Chondrocyte (in vitro differentiated cells): ENCODE measurements around the gene TMEM63C. TPM values are rescaled to one million over a fixed set of nuclear protein-coding genes. Genes with fewer than 3 reads are reported as not detected.

ENCODE experiments used
- DNase-seq: peaks from one replicate; pipeline ENCODE4 v3.0.0; 2021; ENCODE audit warnings: mixed read lengths, low spot score
- H3K27ac Mint-ChIP-seq: one replicate; pipeline ENCODE4 v1.8.0; 2021; ENCODE audit warnings: mild to moderate bottlenecking, moderate library complexity, mixed read lengths; ENCODE audit not compliant: unreplicated experiment
- H3K27me3 Mint-ChIP-seq: 2 replicates; pipeline ENCODE4 v1.8.0; 2021; ENCODE audit warnings: low read depth, mixed read lengths
- H3K36me3 Mint-ChIP-seq: 2 replicates; pipeline ENCODE4 v1.8.0; 2021; ENCODE audit warnings: low read depth, mixed read lengths
- H3K4me1 Mint-ChIP-seq: 2 replicates; pipeline ENCODE4 v1.8.0; 2021; ENCODE audit warnings: low read depth, mild to moderate bottlenecking, mixed read lengths
- H3K4me3 Mint-ChIP-seq: one replicate; pipeline ENCODE4 v1.8.0; 2021; ENCODE audit warnings: mild to moderate bottlenecking, moderate library complexity, mixed read lengths; ENCODE audit not compliant: unreplicated experiment
- H3K9me3 Mint-ChIP-seq: 2 replicates; pipeline ENCODE4 v1.8.0; 2021; ENCODE audit warnings: low read depth, mixed read lengths
- total RNA-seq: library from RNA; stranded (reverse); gene quantifications from 3 replicates; pipeline ENCODE4 v1.2.1, GENCODE V29; 2021
- TF ChIP-seq, protein P1 (sequence below): fragments of 200-600 bp; sonication (generic); IDR thresholded peaks from 2 replicates; pipeline ENCODE4 v1.5.0; 2021; ENCODE audit warnings: antibody characterized with exemption, mild to moderate bottlenecking, moderate library complexity

TMEM63C gene
- total RNA-seq, 1 donor from 2014 or later, result 10.3 TPM

DNA sequence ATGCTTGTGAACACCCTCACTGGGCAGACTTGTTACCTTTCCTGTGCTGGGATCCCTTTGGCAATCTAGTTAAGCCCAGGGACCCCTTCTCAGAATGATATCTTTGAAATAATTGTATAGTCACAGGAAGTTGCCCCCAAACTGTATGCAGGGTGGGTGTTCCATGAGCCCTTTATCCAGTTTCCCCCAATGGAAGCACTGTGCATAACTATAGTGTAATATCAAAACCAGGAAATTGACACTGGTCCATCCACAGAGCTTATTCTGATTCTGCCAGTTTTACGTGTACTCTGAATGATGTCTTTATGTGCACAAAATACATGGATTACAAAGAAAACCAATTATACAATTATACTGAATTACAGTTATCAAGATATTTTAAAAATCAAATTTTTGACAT, 65.2 kb downstream of the TMEM63C start:
- Mint-ChIP-seq H3K27me3 (peaks cover 1% of the 10 kb centered on the region), H3K4me1 (no peaks in the 10 kb centered on the region), H3K36me3 (peaks cover 15% of the 10 kb centered on the region), H3K9me3 (no peaks in the 10 kb centered on the region), H3K4me3 (no peak overlapping the region), H3K27ac (no peak overlapping the region)
- TF ChIP-seq, protein P1, sequence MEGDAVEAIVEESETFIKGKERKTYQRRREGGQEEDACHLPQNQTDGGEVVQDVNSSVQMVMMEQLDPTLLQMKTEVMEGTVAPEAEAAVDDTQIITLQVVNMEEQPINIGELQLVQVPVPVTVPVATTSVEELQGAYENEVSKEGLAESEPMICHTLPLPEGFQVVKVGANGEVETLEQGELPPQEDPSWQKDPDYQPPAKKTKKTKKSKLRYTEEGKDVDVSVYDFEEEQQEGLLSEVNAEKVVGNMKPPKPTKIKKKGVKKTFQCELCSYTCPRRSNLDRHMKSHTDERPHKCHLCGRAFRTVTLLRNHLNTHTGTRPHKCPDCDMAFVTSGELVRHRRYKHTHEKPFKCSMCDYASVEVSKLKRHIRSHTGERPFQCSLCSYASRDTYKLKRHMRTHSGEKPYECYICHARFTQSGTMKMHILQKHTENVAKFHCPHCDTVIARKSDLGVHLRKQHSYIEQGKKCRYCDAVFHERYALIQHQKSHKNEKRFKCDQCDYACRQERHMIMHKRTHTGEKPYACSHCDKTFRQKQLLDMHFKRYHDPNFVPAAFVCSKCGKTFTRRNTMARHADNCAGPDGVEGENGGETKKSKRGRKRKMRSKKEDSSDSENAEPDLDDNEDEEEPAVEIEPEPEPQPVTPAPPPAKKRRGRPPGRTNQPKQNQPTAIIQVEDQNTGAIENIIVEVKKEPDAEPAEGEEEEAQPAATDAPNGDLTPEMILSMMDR, result no peak
- DNase-seq, result no peak

DNA sequence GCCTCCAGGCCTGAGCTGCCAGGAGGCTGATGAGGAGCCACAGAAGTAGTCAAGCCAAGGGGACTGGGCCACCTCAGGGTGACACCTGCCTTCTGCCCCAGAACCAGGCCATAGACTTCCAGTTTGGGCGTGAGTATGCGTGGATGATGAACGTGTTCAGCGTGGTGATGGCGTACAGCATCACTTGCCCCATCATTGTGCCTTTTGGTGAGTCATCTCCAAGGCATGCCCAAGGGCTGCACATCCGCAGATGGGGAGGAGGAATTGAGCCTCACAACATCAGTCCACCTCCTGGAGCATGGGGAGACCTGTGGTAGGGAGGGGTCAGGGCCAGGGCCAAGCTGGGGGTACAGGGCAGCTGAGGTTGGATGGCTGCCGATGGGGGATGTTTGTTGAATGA, 67.1 kb downstream of the TMEM63C start:
- no peak for DNase-seq
- H3K27ac Mint-ChIP-seq, result no peak overlapping the region
- H3K9me3 Mint-ChIP-seq, result no peaks in the 10 kb centered on the region
- TF ChIP-seq, protein P1, result no peak
- H3K4me1 Mint-ChIP-seq, result no peaks in the 10 kb centered on the region
- no peak overlapping the region for H3K4me3 Mint-ChIP-seq
- peaks cover 1% of the 10 kb centered on the region for H3K27me3 Mint-ChIP-seq
- peaks cover 14% of the 10 kb centered on the region for H3K36me3 Mint-ChIP-seq

DNA sequence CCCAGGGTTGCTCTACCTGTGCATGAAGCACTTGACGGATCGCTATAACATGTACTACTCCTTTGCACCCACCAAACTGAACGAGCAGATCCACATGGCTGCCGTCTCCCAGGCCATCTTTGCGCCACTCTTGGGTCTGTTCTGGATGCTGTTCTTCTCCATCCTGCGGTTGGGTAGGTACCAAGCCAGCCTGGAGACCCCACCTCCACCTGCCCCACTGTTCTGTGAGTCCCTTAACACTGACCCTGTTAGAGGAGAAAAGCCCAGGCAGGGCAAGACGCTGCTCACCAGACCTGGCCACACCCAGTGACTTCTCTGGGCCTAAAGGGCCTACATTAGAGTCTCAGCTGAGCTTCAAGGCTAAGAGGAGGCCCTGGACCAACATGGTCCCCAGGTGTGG, 67.7 kb downstream of the TMEM63C start:
- no peak overlapping the region for H3K4me3 Mint-ChIP-seq
- H3K36me3 Mint-ChIP-seq, result peaks cover 17% of the 10 kb centered on the region
- peak; percentile 59 for DNase-seq
- no peaks in the 10 kb centered on the region for H3K9me3 Mint-ChIP-seq
- H3K27ac Mint-ChIP-seq, result no peak overlapping the region
- H3K4me1 Mint-ChIP-seq, result no peaks in the 10 kb centered on the region
- TF ChIP-seq, protein P1, result no peak
- peaks cover 1% of the 10 kb centered on the region for H3K27me3 Mint-ChIP-seq

DNA sequence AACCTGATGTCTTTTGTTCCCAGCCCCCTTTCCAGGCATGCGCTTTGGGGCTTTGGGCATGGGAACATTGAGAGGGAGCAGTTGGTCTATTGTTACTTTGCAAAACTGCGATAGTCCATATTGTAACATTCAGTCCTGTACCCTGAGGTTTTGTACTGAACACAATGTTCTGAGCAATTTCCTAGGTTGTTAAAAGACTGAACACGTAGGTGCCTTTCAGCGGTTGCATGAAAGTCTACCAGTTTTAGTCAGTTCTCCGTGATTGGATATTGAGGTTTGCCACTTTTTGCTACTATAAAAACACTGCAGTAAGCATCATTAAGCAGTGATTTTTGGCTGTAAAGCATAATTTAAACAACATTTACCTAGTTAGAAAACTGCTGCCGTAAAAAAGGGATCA, 69.3 kb downstream of the TMEM63C start:
- DNase-seq, result no peak
- TF ChIP-seq, protein P1, result no peak
- Mint-ChIP-seq H3K9me3 (no peaks in the 10 kb centered on the region), H3K4me1 (no peaks in the 10 kb centered on the region), H3K36me3 (peaks cover 18% of the 10 kb centered on the region), H3K27me3 (peaks cover 5% of the 10 kb centered on the region), H3K4me3 (no peak overlapping the region), H3K27ac (no peak overlapping the region)

DNA sequence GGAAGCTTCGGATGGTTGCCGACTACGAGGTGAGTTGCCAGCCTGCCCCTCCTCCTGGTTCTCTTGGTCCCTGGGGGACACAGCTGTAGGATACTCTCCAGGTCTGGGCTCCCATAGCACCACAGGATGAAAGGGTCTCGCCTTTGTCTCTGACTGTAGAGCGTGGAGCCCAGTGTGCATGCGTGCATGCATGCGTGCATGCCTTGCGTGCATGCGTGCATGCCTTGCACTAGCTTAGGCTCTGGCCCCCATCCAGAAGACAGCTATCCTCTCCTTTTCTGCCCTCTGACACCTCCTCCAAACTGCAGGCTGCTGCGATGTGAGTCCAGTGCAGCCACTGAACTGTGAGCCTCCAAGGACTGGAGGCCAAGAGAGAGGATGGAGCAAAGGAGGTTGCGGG, 70.3 kb downstream of the TMEM63C start:
- H3K9me3 Mint-ChIP-seq, result no peaks in the 10 kb centered on the region
- no peak overlapping the region for H3K27ac Mint-ChIP-seq
- DNase-seq, result peak; percentile 62
- peaks cover 17% of the 10 kb centered on the region for H3K36me3 Mint-ChIP-seq
- H3K27me3 Mint-ChIP-seq, result peaks cover 6% of the 10 kb centered on the region
- no peaks in the 10 kb centered on the region for H3K4me1 Mint-ChIP-seq
- TF ChIP-seq, protein P1, result no peak
- H3K4me3 Mint-ChIP-seq, result no peak overlapping the region
